ENCODE measurements around the gene TSC22D3. TPM values are rescaled to one million over a fixed set of nuclear protein-coding genes. Genes with fewer than 3 reads are reported as not detected.
A peak's percentile ranks its signal among the peaks of the same experiment; 100 is the strongest.

Gene TSC22D3
- total and polyA plus RNA-seq, 7 donors, result 40.5 to 551 (median 272) TPM

DNA sequence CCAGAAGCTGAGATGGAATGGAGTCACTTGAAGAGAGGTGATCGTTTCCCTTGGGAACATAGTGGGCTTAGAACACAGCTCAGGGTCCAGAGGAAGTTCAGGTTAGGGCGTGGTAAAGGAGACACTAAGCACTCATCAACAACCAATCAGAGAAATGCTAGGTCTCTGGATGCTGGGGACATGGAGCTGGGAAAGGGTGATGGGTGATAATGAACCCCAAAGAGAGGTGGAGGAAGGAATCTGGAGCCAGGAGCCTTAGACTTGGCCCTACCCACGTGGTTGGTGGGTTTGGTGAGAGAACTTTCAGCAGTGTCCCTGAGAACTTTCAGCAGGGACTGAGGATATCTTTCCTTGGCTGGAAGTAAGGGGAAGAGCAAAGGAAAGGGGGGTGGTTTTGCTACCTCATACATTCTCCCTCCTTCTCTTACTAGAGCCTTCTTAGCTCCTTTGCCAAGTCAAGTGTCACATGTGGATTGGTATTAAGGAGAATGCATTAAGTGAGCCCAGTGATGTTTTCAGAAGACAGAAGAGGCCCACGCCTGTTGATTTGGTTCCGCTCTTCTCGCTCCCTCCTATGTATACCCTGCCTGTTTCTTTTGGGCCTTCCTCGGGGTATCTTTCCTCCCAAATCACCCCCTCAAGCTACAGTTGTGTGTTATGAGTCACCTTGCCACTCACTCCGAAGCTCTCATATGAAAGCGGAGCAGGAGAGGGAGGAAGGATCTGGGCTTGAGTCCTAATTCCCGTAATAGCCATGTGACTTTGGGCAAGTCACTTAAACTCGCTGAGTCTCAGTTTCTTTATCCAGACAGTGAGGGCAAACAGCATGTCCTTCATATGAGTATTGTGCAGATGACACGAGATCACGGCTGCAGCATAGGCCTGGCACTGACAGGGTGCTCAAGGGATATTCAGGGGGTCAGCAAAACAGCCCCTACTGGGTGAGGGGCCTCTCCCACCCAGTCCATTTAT, 63.1 kb downstream of the TSC22D3 start:
- 78 to 82% methylated on average over 13 of the region's 13 CpGs for WGBS, 2 donors
- intact Hi-C loops (cut with DNase I), result loop anchor here (2.0 to 10.0 kb wide), 2 partner anchors 34 to 818 kb away; no protein-coding TSS in a partner anchor

DNA sequence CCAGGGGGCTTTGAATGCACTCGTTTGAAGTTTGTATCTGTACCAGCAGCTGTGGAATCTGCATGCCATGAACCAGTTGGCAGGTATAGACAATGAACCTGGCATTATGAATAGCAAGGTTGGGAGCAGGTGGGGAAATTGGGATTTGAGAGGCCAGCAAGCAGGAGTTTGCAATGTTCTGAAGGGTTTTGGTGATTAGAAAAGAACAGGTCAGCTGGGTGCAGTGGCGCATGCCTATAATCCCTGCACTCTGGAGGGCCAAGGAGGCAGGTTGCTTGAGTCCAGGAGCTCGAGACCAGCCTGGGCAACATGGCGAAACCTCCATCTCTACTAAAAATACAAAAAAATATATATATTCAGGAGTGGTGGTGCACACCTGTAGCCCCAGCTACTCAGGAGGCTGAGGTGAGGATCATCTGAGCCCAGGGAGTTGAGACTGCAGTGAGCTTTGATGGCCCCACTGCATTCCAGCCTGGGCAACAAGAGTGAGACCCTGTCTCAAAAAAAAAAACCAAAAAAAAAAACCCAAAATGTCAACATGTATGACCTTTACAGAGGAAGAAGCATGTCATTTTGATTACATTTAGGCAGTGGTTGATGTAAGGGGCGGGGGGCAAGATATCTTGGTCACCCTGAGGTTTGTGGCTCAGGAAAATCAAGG, 63.9 kb downstream of the TSC22D3 start:
- DNase-seq, result peak; percentile 66
- no peak for TF ChIP-seq POLR2AphosphoS5 (IDR thresholded peaks at IDR 0.05)
- no peak for TF ChIP-seq EP300 (IDR thresholded peaks at IDR 0.05)
- TF ChIP-seq, protein P1, sequence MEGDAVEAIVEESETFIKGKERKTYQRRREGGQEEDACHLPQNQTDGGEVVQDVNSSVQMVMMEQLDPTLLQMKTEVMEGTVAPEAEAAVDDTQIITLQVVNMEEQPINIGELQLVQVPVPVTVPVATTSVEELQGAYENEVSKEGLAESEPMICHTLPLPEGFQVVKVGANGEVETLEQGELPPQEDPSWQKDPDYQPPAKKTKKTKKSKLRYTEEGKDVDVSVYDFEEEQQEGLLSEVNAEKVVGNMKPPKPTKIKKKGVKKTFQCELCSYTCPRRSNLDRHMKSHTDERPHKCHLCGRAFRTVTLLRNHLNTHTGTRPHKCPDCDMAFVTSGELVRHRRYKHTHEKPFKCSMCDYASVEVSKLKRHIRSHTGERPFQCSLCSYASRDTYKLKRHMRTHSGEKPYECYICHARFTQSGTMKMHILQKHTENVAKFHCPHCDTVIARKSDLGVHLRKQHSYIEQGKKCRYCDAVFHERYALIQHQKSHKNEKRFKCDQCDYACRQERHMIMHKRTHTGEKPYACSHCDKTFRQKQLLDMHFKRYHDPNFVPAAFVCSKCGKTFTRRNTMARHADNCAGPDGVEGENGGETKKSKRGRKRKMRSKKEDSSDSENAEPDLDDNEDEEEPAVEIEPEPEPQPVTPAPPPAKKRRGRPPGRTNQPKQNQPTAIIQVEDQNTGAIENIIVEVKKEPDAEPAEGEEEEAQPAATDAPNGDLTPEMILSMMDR (IDR thresholded peaks at IDR 0.05), result no peak
- TF ChIP-seq POLR2A (IDR thresholded peaks at IDR 0.05), result no peak
- Histone ChIP-seq H3K27ac (peak overlapping the region; percentile 91 to 98 (median 94)), H3K36me3 (peaks cover 13 to 33% (median 16%) of the 10 kb centered on the region in 4 donors), H3K4me3 (no peak overlapping the region), H3K9me3 (no peaks in the 10 kb centered on the region), H3K4me1 (peaks cover 0 to 38% (median 22%) of the 10 kb centered on the region in 4 donors), H3K27me3 (no peaks in the 10 kb centered on the region)
- intact Hi-C loops (cut with DNase I), result loop anchor here (2.0 to 10.0 kb wide), 2 partner anchors 33 to 817 kb away; no protein-coding TSS in a partner anchor
- WGBS, 2 donors, result 74 to 76% methylated on average over 5 of the region's 5 CpGs

More for the DNA sequence above, 63.1 kb downstream of the TSC22D3 start:
- Histone ChIP-seq H3K27ac (peak overlapping the region; percentile 91 to 98 (median 94)), H3K4me3 (peak overlapping the region in 3 of 4 donors; percentile 67 to 79 (median 78)), H3K9me3 (no peaks in the 10 kb centered on the region), H3K27me3 (no peaks in the 10 kb centered on the region), H3K36me3 (peaks cover 13 to 33% (median 16%) of the 10 kb centered on the region in 4 donors), H3K4me1 (peaks cover 0 to 42% (median 27%) of the 10 kb centered on the region in 4 donors)
- TF ChIP-seq, protein P1 (IDR thresholded peaks at IDR 0.05), result no peak
- no peak for TF ChIP-seq EP300 (IDR thresholded peaks at IDR 0.05)
- peak; percentile 50 to 68 (median 56) for TF ChIP-seq POLR2AphosphoS5 (IDR thresholded peaks at IDR 0.05)
- peak in 1 of 2 donors; percentile 19 for TF ChIP-seq POLR2A (IDR thresholded peaks at IDR 0.05)
- DNase-seq, result peak; percentile 76

DNA sequence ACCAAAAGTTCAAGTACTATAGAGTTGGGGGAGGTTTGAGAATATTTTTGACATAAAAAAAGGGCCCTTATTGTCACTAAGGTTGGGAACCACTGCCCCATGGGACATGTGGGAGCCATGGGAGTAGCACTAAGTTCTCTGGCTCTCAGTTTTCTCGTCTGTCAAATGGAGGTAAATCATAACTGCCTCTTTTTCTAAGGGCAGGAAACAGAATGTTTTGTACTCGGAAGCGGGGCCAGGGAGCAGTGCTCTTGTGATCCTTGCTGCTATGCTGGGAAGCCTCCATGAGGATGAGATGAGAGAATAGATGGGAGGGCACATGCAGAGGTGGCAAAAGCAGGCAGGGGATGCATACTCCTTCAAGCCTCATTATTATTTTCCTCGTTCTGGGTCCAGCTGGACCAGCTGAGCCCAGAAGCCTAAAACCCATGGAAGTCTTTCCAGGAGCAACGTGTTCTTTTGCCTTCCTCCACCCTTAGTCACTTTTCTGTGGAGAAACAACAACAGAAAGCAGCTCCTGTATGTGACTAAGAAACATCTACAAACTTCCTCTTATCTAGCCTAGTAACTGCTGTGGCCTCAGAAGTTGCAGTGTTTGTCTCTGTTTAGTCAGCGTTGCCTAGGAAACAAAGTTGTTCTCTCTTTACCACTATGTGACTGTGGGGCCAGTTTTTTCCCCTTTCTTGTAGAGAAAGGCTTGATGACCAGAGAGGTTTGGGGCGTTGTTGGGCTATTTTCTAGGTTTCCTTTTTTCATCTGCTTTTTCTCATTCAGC, 64.8 kb downstream of the TSC22D3 start:
- Histone ChIP-seq H3K27me3 (no peaks in the 10 kb centered on the region), H3K4me3 (no peak overlapping the region), H3K36me3 (peaks cover 8 to 28% (median 16%) of the 10 kb centered on the region in 4 donors), H3K27ac (peak overlapping the region; percentile 91 to 98 (median 94)), H3K4me1 (peaks cover 0 to 38% (median 22%) of the 10 kb centered on the region in 4 donors), H3K9me3 (no peaks in the 10 kb centered on the region)
- intact Hi-C loops (cut with DNase I), result loop anchor here (10.0 kb wide), 1 partner anchor 816 kb away; no protein-coding TSS in a partner anchor
- 6 to 12% methylated on average over 7 of the region's 7 CpGs for WGBS, 2 donors
- peak; percentile 42 to 81 (median 56) for TF ChIP-seq POLR2AphosphoS5 (IDR thresholded peaks at IDR 0.05)
- TF ChIP-seq, protein P1 (IDR thresholded peaks at IDR 0.05), result no peak
- peak in 2 of 4 donors; percentile 39 to 73 for TF ChIP-seq EP300 (IDR thresholded peaks at IDR 0.05)
- TF ChIP-seq POLR2A (IDR thresholded peaks at IDR 0.05), result peak in 1 of 2 donors; percentile 6
- peak; percentile 70 for DNase-seq

DNA sequence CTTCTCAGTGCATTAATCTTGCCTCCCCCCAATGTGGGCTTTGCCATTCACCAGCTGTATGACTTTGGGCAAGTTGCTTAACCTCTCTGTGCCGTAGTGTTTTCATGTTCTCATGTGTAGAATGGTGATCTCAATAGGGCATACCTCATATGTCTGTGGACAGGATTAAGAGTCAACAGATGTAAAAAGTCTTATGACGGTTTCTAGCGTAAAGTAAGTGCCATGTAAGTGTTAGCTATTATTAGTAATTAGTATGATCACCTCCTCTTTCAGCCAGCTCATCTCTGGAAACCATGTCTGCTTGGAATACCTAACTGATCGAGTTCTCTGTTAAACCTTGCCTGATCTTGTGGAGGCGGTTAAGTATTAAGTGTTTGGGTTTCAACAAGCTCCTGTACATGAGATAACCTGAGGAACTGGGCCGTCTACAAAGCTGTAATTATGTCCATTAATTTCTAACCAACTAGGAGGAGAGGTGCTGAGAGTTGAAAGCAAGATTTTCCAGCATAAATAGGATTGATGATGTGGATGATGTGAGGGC, 66.3 kb downstream of the TSC22D3 start:
- intact Hi-C loops (cut with DNase I), result no loop called here
- Histone ChIP-seq H3K9me3 (no peaks in the 10 kb centered on the region), H3K4me1 (peaks cover 0 to 26% (median 13%) of the 10 kb centered on the region in 4 donors), H3K27ac (peak overlapping the region in 3 of 4 donors; percentile 91 to 98 (median 96)), H3K4me3 (no peak overlapping the region), H3K36me3 (peaks cover 6 to 13% (median 7%) of the 10 kb centered on the region in 4 donors), H3K27me3 (no peaks in the 10 kb centered on the region)
- 86% methylated on average over 6 of the region's 6 CpGs for WGBS, 2 donors
- peak; percentile 2 for DNase-seq
- no peak for TF ChIP-seq POLR2A (IDR thresholded peaks at IDR 0.05)
- no peak for TF ChIP-seq POLR2AphosphoS5 (IDR thresholded peaks at IDR 0.05)
- TF ChIP-seq, protein P1 (IDR thresholded peaks at IDR 0.05), result no peak
- no peak for TF ChIP-seq EP300 (IDR thresholded peaks at IDR 0.05)
